A673 (cell line): ENCODE measurements around the gene CAPN10.

Experiments used
- CTCF ChIP-seq: fragments of 300-800, 200-600 bp; sonication (generic); conservative IDR thresholded peaks from 2 replicates; pipeline ENCODE4 v1.5.1; 2017; ENCODE audit warnings: low read depth, mild to moderate bottlenecking, antibody characterized with exemption, low read length, moderate library complexity, mixed read lengths
- EZH2 ChIP-seq: fragments of 200-600 bp; sonication (generic); IDR thresholded peaks from 2 replicates; pipeline ENCODE4 v1.6.1; 2017; ENCODE audit warnings: borderline replicate concordance, low read depth, mild to moderate bottlenecking, mixed read lengths, antibody characterized with exemption, low read length; ENCODE audit not compliant: poor library complexity, severe bottlenecking

- TF ChIP-seq CTCF = no peak
- TF ChIP-seq EZH2 = no peak
These were observed 38.6 kb downstream of the CAPN10 start, which contains the start of gene GPR35 for GRCh38 chr2:240624950-240625621.
